ENCODE results near the gene PRMT5. TPM values are rescaled to one million over a fixed set of nuclear protein-coding genes. Genes with fewer than 3 reads are reported as not detected.
A peak's percentile ranks its signal among the peaks of the same experiment; 100 is the strongest.

Gene PRMT5
- total RNA-seq, 1 experiment from 2014 or later: 101 TPM

DNA sequence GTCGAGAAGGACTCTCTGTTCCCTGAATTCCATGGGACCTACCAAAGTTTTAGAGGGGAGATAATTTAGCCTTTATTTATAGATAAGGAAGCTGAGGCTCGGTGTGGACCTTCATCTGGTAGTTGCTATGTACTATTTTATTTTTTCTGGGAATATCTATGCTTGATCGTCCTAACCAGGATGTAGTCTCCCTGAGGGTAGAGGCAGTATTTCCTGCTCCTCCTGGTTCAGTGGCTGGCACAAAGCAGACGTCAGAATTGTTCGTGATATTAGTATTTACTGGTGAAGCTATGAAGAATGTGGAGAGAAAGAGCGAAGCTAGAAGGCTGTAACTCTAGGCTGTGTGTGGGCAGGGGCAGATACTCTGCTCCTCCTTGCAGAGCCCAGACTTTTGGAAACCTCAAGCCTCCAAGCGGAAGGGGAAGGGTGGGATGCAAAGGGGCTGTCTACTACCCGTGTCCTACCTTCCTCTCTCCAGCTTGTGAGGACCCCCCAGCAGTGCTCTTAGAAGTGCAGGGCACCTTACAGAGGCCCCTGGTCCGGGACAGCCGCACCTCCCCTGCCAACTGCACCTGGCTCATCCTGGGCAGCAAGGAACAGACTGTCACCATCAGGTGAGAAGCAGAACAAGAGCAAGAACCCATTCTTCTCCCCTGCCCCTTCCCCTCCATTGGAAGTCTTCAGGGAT, 56.2 kb downstream of the PRMT5 start:
- DNase-seq: no peak
- ATAC-seq: no peak; the same call in 1 of the 2 replicates
- Histone ChIP-seq H3F3A (ENCODE audit: low read length, unreplicated experiment) (peaks cover 6% of the 10 kb centered on the region), H4K20me1 (ENCODE audit: low read length) (no peaks in the 10 kb centered on the region), H3K4me3 (ENCODE audit: low read length) (peak overlapping the region; percentile 88), H2AFZ (ENCODE audit: low read length) (peak overlapping the region; percentile 94), H3K79me2 (ENCODE audit: low read length) (peaks cover 20% of the 10 kb centered on the region), H3K9ac (ENCODE audit: low read length) (peak overlapping the region; percentile 76), H3K9me2 (replicated peaks; ENCODE audit: low read length) (no peaks in the 10 kb centered on the region), H3K9me3 (ENCODE audit: low read length) (no peaks in the 10 kb centered on the region), H3K4me2 (ENCODE audit: low read length) (peak overlapping the region; percentile 94), H3K27ac (ENCODE audit: low read length) (peak overlapping the region; percentile 32), H3K4me1 (ENCODE audit: insufficient read depth, low read length) (peaks cover 18% of the 10 kb centered on the region), H3K36me3 (ENCODE audit: low read depth, low read length) (peaks cover 27% of the 10 kb centered on the region; the same call in 1 of the 2 replicates), H3K27me3 (ENCODE audit: low read length) (no peaks in the 10 kb centered on the region)
- TF ChIP-seq EZH2 (IDR thresholded peaks at IDR 0.05; ENCODE audit: low read length, unreplicated experiment): no peak
- no peak for TF ChIP-seq EZH2phosphoT487 (IDR thresholded peaks at IDR 0.05; ENCODE audit: borderline replicate concordance, low read length)
- TF ChIP-seq, protein P1, sequence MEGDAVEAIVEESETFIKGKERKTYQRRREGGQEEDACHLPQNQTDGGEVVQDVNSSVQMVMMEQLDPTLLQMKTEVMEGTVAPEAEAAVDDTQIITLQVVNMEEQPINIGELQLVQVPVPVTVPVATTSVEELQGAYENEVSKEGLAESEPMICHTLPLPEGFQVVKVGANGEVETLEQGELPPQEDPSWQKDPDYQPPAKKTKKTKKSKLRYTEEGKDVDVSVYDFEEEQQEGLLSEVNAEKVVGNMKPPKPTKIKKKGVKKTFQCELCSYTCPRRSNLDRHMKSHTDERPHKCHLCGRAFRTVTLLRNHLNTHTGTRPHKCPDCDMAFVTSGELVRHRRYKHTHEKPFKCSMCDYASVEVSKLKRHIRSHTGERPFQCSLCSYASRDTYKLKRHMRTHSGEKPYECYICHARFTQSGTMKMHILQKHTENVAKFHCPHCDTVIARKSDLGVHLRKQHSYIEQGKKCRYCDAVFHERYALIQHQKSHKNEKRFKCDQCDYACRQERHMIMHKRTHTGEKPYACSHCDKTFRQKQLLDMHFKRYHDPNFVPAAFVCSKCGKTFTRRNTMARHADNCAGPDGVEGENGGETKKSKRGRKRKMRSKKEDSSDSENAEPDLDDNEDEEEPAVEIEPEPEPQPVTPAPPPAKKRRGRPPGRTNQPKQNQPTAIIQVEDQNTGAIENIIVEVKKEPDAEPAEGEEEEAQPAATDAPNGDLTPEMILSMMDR (conservative IDR thresholded peaks at IDR 0.05; ENCODE audit: low read depth, low read length): no peak; the same call in 1 of the 2 replicates
- ChIA-PET POLR2A (ENCODE audit: unreplicated experiment) (no interaction called here), CTCF (interaction anchor here (0.9 kb wide), 1 partner anchor 9 kb away, joined by 6 read pairs; no protein-coding TSS in a partner anchor)
- TSS peak; percentile 18 for BruUV-seq (replicated peaks)
- intact Hi-C loops (cut with micrococcal nuclease): loop anchor here (1.0 to 5.0 kb wide), 3 partner anchors 14 to 54 kb away; partner anchors contain the start of gene PRMT5

DNA sequence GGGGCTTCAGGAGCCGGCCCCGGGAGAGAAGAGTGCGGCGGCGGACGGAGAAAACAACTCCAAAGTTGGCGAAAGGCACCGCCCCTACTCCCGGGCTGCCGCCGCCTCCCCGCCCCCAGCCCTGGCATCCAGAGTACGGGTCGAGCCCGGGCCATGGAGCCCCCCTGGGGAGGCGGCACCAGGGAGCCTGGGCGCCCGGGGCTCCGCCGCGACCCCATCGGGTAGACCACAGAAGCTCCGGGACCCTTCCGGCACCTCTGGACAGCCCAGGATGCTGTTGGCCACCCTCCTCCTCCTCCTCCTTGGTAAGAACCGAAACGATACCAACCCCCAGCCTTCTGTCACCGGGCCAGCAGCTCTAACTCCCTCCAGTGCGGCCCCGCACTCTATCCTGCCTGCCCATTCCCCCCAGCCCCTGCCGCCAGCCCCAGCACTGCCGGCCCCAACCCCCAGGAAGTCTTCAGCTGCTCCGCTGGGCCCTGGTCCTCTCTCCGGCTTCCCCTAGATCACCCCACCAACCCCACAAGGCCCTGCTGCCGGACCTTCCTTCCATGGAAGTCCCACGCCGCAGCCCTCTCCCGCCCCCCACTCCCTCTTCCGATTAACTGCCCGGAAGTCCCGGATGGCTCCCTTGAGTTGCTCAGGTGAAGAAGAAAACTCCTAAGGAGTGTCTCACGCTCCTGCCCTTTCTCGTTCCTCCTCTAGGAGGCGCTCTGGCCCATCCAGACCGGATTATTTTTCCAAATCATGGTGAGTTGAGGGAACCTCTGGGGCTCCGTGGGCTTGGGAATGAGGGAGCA, 56.9 kb downstream of the PRMT5 start:
- BruUV-seq (replicated peaks): no TSS peak
- ChIA-PET POLR2A (ENCODE audit: unreplicated experiment) (no interaction called here), CTCF (no interaction called here)
- peak overlapping the region; percentile 94 for H2AFZ ChIP-seq (ENCODE audit: low read length)
- H3K27me3 ChIP-seq (ENCODE audit: low read length): no peaks in the 10 kb centered on the region
- H3K79me2 ChIP-seq (ENCODE audit: low read length): peaks cover 20% of the 10 kb centered on the region
- H3K27ac ChIP-seq (ENCODE audit: low read length): peak overlapping the region; percentile 94
- intact Hi-C loops (cut with micrococcal nuclease): loop anchor here (1.0 to 5.0 kb wide), 3 partner anchors 15 to 55 kb away; partner anchors contain the start of gene PRMT5
- H3K4me3 ChIP-seq (ENCODE audit: low read length): peak overlapping the region; percentile 88
- H4K20me1 ChIP-seq (ENCODE audit: low read length): no peaks in the 10 kb centered on the region
- ATAC-seq (peak; percentile 51), DNase-seq (peak; percentile 94)
- H3K36me3 ChIP-seq (ENCODE audit: low read depth, low read length): peaks cover 21% of the 10 kb centered on the region; the same call in 1 of the 2 replicates
- peaks cover 18% of the 10 kb centered on the region for H3K4me1 ChIP-seq (ENCODE audit: insufficient read depth, low read length)
- H3K4me2 ChIP-seq (ENCODE audit: low read length): peak overlapping the region; percentile 94
- TF ChIP-seq EZH2phosphoT487 (IDR thresholded peaks at IDR 0.05; ENCODE audit: borderline replicate concordance, low read length) (no peak), EZH2 (IDR thresholded peaks at IDR 0.05; ENCODE audit: low read length, unreplicated experiment) (no peak)
- TF ChIP-seq, protein P1 (conservative IDR thresholded peaks at IDR 0.05; ENCODE audit: low read depth, low read length): peak; percentile 97
- H3F3A ChIP-seq (ENCODE audit: low read length, unreplicated experiment): peaks cover 6% of the 10 kb centered on the region
- no peaks in the 10 kb centered on the region for H3K9me2 ChIP-seq (replicated peaks; ENCODE audit: low read length)
- peak overlapping the region; percentile 76 for H3K9ac ChIP-seq (ENCODE audit: low read length)
- no peaks in the 10 kb centered on the region for H3K9me3 ChIP-seq (ENCODE audit: low read length)
